Iris pigment epithelial cell (primary cell): ENCODE results near the gene THOC2.
"Not testable (repeated sequence)": the region's sequence is repeated elsewhere in the genome, so short reads cannot be mapped to it uniquely, and the experiment has no call there.

Source experiments
- DNase-seq: peaks from one replicate; pipeline ENCODE4 v3.0.0-alpha.2; 2011; ENCODE audit warnings: low read depth

The THOC2 gene, protein sequence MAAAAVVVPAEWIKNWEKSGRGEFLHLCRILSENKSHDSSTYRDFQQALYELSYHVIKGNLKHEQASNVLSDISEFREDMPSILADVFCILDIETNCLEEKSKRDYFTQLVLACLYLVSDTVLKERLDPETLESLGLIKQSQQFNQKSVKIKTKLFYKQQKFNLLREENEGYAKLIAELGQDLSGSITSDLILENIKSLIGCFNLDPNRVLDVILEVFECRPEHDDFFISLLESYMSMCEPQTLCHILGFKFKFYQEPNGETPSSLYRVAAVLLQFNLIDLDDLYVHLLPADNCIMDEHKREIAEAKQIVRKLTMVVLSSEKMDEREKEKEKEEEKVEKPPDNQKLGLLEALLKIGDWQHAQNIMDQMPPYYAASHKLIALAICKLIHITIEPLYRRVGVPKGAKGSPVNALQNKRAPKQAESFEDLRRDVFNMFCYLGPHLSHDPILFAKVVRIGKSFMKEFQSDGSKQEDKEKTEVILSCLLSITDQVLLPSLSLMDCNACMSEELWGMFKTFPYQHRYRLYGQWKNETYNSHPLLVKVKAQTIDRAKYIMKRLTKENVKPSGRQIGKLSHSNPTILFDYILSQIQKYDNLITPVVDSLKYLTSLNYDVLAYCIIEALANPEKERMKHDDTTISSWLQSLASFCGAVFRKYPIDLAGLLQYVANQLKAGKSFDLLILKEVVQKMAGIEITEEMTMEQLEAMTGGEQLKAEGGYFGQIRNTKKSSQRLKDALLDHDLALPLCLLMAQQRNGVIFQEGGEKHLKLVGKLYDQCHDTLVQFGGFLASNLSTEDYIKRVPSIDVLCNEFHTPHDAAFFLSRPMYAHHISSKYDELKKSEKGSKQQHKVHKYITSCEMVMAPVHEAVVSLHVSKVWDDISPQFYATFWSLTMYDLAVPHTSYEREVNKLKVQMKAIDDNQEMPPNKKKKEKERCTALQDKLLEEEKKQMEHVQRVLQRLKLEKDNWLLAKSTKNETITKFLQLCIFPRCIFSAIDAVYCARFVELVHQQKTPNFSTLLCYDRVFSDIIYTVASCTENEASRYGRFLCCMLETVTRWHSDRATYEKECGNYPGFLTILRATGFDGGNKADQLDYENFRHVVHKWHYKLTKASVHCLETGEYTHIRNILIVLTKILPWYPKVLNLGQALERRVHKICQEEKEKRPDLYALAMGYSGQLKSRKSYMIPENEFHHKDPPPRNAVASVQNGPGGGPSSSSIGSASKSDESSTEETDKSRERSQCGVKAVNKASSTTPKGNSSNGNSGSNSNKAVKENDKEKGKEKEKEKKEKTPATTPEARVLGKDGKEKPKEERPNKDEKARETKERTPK (N-terminal part only)

DNA sequence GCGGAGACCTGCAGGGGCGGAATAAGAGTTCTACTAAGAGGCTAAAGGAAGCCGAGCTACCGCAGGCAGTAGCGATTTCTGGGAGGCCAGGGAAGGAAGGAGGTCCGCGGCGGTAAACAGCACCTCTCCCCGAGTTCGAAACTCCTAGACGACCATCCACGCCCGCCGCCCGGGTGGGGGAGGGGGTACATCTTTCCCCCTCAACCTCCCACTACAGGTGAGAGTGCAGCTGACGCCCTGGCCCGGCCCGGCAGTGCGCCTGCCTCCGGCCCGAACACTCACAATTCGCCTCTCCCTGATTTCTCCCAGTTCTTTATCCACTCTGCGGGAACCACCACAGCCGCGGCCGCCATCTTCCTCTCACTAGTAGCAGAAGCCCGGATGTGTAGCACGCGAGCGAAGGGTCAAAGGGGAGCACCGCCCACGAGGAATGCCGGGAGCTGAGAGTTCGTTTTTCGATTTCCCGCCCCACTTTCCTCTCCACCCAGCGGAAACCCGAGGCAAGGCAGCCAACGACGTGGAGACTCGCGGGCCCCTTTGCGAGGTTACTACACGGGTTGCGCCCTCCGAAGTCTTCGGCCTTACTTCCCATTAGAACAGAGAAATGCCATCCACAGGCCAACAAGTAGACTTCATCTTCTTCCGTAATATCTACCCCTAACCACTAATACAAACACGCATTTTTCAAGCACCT lies at the start of gene THOC2:
THOC2 (minus strand) TSS at position 383 of the 694 bp plus-strand sequence; CDS start at position 353, 30 bp downstream.
- DNase-seq: peak; percentile 86

DNA sequence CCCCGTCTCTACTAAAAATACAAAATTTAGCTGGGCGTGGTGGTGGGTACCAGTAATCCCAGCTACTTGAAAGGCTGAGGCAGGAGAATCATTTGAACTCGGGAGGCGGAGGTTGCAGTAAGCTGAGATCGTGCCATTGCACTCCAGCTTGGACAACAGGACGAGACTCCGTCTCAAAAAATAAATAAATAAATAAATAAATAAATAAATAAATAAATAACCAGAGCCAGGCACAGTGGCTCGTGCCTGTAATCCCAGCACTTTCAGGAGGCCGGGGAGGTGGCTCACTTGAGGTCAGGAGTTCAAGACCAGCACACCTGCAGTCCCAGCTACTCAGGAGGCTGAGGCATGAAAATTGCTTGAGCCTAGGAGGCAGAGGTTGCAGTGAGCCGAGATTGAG lies 48.9 kb upstream of the THOC2 start:
- DNase-seq: not testable (repeated sequence)

DNA sequence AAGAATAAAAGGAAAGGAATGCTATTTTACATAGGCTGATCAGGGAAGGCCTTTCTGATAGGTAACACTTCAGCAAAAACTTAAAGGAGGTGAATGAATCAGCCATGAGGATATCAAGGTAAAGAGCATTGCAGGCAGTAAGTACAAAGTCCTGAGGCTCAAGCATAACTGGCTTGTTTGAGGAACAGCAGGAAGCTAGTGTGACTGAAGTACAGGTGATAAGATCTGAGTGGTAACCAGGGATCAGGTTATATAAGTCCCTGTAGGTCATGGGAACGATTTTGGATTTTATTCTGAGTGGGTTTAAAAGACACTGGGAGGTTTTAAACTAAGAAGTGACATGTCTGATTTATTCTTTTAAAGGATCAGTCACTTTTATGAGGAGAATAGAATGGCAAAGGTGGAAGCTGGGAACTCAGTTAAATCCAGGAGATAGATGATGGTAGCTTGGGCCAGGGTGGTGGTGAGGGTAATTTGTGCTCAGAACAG lies 47.1 kb upstream of the THOC2 start:
- no peak for DNase-seq

DNA sequence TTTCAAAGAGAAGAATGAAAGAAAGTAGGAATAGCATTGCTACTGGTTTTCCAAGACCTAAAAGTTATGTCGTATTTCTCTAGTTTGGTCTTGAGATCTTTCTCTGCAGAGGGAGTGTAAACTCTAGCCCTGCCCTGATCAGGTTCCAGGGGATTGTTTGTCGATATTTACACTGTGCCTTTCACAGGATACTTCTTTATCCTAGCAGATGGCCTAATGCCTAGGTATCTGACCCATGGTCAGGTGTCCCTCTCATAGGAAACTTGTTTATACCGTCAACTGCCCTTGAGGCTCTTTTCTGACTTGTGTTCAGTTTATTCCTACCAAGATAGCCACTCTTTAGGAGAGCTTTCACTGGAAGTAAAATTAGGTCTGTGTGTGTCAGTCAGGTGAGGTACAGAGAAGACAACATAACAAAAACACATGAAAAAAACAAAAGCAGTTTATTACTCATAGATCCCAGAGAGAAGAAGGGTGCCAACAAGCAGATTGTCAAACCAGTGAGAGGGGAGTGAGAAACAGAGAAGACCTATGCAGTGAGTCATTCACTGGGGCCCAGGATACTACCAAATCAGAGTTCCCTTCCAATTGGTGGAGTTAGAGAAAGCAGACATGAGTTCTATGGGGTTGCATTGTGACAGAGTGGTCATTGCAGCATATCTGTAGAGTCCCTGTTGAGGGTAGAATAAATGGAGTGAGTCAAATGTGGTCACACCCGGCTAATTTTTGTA lies 40.6 kb upstream of the THOC2 start:
- DNase-seq: peak; percentile 17

DNA sequence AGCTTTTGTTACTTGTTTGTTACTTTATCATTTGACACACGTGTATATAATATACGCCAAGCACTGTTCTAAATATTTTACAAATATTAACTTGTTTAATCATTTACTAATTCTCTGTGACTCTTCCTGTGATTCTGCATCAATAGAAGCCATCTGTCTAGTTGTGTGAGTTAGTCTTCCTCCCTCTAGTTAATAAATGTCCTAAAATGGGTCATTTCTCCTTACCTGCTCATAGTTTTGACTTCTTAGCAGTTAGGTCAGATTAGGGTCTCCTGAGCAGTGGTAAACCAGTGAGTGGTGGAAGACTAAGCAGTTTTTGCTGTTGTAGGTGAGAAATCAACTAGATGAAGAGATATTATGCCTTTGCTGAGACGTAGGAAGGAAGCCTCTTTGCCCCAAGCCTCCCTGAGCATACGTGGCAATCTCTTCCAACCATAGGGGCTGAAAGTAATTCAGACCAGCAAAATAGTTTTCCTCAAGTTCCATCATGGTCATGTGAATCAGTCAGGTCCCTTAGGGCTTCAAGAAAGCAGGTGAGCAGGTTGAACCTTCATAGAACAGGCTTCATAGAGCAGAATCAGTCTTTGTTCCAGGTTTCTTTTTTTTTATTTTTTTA lies 38.7 kb upstream of the THOC2 start:
- DNase-seq: no peak

DNA sequence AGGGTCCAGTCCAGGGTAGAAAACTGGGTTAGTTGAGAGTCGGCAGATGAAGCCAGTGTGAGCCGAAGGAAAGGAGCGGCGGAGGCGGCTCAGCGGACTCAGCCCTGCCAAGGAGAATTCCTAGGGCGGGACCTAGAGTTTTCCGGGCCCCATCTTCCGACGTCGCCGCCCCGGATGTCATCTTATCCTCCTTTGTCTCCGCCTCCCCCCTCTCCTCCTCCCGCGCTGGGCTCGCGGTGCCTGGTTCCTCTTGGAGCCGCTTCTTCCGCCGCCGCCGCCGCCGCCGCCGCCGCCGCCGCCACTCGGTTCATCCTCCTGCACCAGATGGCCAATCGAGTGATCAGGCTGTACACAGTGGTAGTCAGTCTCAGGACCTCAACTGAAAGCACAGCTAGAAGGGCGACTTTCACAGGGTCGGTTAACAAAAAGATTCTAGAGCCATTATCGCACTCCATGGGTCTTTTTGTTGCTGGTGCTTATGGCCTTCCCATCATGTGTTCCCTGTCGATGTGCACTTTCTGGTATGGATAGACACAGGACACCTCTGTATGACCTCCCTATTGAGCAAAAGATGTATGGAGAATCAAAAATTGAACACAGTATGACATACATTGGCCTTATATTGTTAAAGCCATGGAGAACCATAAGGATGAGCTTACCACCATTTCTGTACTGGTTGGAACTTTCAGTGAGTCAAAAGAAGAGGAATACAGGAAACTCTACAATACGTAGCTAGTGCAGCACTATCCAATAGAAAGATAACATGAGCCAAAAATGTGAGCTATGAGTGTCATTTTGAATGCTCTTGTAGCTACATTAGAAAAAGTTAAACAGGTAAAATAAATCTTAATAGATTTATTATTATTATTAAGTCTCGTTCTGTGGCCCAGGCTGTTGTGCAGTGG lies 32.4 kb upstream of the THOC2 start:
- DNase-seq: peak; percentile 88

DNA sequence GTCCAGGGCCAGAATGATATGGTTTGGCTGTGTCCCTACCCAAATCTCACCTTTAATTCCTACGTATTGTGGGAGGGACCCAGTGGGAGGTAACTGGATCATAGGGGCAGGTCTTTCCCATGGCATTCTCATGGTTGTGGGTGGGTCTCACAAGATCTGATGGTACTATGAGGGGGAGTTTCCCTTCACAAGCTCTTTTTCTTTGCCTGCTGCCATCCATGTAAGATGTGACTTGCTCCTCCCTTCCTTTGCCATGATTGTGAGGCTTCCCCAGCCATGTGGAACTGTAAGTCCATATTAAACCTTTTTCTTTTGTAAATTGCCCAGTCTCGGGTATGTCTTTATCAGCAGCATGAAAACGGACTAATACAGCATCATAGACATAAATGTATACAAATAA lies 27.0 kb upstream of the THOC2 start:
- DNase-seq: not testable (repeated sequence)

DNA sequence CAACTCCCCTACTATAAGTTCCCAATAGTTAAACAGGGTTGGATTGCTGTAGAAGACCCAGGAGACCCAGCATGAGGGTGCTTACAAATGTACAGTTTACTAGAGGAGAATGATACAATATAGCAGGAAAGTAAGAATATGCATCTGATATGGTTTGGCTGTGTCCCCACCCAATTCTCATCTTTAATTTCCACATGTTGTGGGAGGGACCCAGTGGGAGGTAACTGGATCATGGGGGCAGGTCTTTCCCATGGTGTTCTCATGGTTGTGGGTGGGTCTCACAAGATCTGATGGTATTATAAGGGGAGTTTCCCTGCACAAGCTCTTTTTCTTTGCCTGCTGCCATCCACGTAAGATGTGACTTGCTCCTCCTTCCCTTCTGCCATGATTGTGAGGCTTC lies 24.9 kb upstream of the THOC2 start:
- DNase-seq: not testable (repeated sequence)

DNA sequence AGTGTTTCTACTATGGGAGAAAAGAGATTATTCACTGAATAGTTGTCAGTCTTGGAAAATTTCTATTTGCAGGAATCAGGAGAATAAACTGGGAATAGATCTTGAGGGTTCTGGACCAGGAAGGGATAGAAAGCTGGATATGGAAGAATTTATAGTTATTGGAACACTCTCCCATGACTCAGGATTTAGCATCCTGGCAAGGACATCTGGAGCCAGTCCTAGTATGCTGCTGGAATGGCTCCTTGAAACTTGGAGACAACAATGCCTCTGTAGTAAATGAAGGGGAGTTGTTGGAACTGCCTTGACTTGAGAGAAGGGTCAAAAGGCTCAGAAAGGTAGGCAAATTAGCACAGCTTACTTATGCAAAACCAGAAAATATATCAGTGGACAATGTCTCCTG lies 23.5 kb upstream of the THOC2 start:
- peak; percentile 11 for DNase-seq

DNA sequence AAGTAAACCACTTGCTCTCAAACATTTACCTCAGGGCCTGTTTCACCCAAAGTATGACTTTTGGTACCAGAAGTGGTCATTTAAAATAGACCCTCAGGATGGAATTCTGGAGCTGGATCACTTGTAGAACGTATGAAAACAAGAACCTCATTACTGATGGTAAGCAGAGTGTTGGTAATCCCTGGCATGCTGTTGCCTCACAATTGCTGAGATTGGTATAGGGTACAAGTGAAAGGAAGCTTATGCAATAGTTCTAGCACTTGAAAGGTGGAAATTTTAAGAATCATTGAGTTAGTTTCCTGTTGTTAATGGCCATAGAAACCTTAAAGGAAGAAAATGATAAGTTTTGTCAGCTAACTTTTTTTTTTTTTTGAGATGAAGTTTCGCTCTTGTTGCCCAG lies 22.3 kb upstream of the THOC2 start:
- DNase-seq: no peak

DNA sequence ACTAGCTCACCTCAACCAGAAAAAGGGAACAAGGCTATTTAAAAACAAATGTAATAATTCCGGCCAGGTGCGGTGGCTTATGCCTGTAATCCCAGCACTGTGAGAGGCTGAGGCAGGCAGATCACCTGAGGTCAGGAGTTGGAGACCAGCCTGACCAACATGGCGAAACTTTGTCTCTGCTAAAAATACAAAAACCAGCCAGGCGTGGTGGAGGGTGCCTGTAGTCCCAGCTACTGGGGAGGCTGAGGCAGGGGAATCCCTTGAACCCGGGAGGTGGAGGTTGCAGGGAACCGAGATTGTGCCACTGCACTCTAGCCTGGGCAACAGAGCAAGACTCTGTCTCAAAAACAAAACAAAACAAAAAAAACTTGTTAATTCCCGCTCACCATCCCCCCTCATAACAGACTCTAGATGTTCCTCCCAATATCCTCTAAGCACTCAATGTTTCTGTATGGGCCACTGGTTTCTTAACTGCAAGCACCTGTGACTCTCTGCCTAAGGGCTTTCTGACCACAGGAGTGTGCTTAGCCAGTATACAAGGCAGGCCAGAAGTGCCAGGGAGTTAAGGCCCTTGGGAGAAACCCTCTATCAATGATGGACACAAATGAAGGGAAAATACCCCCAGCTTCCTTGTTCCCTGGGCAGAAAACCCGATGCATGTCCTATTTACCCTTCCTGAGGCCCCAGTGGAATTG lies 21.0 kb upstream of the THOC2 start:
- no peak for DNase-seq

DNA sequence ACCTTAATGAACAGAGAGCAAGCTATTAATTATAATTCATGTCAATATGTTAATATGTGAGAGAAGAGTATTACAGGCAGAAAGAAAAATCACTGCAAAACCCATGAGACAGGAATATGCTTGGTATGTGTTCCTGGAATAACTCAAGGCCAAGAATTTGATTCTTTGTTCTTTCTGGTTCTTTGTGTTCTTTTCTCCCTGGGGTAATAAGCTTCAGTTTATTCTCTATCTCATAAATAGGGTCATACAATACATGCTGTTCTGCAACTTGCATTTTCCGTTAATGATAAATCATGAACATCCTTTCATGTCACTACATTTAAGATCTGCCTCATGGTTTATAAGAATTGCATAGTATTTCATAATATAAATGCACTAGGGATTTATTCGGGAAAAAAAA lies 16.8 kb upstream of the THOC2 start:
- DNase-seq: peak; percentile 36

DNA sequence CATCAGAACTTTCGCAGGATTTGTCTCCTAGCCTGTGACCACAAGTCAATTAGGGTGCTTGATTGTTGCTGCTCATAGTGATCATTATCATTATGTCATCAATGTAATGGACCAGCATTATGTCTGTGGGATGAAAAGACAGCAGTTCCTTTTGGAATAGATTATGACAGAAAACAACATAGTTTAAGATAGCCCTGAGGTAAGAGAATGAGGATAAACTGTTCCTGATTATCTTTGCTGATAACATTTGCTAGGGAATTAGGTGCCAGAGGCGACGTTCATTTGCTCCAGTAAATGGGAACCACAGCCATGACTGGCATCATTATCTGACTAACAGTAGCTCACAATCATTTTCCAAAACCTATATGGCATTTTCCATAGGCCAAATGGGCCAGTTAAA lies 12.7 kb upstream of the THOC2 start:
- no peak for DNase-seq

DNA sequence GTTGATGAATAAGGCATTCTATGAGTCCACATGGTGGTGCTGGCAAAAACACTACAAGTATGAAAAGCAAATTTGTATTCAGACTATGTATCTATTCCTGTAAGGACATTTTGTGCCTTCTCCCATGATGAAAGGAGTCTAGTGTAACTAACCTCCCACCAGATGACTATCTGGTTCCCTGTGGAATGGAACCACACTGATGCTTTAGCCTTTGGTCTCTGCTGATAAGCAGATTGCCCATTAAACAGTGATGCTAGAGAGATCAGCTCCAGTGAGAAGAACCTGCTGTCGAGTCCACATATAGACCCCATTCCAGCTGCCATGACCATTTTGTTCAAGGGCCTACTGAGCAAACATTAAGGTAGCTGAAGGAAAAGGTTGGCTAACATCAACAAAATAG lies 10.5 kb upstream of the THOC2 start:
- no peak for DNase-seq

DNA sequence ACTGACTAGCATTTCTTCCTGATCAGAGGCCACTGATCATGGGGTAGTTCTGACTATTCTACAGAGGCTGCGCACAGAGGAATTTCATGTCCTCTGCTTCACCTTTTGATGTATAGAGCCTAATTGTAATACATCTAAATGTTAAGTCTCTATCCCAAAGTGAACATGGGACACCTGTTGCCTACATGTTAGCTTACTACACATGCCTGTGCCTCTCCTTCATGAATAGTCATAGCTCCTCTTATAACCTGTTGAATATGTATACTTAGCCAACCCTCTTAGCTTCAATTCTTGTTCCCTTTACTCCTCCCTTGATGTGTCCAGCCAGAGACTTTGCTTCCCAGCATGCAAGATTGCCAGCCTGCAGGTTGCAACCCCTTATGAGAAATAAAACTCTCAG lies 9.6 kb upstream of the THOC2 start:
- no peak for DNase-seq

DNA sequence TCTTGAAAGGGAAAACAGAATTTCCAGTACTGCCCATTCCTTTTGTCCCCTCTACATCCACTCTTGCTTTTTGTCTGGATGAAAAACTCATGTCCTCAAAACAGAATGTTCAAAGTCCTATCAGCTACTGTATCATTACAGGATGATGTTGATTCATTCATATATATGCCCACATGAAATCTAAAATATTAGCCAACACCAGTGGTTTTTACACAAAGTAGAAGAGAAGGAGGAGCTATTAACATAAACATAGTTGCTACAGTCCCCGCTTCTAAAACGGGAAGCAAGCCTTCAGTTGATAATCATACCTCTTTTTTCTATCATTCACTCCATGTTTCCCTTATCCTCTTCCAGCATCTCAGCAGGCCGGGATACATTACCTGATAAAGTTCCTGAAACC lies 7.7 kb upstream of the THOC2 start:
- DNase-seq: no peak

DNA sequence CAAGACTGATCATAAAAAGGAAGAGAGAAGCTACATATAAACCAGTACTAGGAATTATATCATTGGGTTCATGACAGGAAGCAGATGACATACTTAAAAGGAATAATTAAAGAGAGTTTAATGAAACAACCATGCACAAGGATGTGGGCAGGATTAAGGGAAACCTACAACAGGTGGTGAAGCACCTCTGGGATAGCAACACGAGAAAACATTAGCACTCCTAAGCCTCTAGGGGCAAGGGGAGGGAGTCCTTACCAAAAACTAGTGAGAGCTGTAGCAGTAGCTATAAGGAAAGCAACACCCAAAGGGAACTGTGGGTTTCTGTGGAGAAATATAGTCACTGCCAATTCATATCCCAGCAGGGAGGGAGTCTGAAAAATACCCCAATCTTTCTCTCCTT lies 7.2 kb upstream of the THOC2 start:
- DNase-seq: no peak

DNA sequence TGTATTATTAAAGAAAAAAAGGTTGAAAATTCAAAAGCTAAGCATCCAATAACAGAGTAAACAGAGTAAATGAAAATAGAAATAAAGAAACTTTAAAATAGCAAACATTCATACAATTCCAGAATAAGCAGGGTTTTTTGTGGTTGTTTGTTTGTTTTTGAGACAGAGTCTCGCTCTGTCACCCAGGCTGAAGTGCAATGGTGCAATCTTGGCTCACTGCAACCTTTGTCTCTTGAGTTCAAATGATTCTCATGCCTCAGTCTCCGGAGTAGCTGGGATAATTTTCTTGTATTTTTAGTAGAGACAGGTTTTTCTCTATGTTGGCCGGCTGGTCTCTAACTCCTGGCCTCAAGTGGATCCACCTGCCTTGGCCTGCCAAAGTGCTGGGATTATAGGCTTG lies 6.6 kb upstream of the THOC2 start:
- no peak for DNase-seq
